Vagina (tissue), 2 donors: ENCODE measurements around the gene CAMSAP1. TPM values are rescaled to one million over a fixed set of nuclear protein-coding genes. Genes with fewer than 3 reads are reported as not detected.

Experiments used
- DNase-seq, 2 donors: peaks; one replicate each; pipeline ENCODE4 v3.0.0-alpha.2; 2017; ENCODE audit errors: extremely low spot score in 2 of 2
- H3K27ac ChIP-seq: fragments of 200-600 bp; sonication (generic); one replicate; pipeline ENCODE4 v1.5.1; 2019
- H3K27me3 ChIP-seq: fragments of 200-600 bp; sonication (generic); one replicate; pipeline ENCODE4 v1.5.1; 2019
- H3K36me3 ChIP-seq, 2 donors: fragments of 200-600 bp; sonication (generic); one replicate each; pipeline ENCODE4 v1.5.1; 2017 to 2019
- H3K4me1 ChIP-seq: fragments of 200-600 bp; sonication (generic); one replicate; pipeline ENCODE4 v1.5.1; 2019
- H3K4me3 ChIP-seq, 2 donors: fragments of 200-600 bp; sonication (generic); 1 replicate in 1 of 2; 2 replicates in 1 of 2; pipeline ENCODE4 v1.5.1; 2016 to 2019
- H3K9me3 ChIP-seq: fragments of 200-600 bp; sonication (generic); one replicate; pipeline ENCODE4 v1.5.1; 2019
- POLR2A ChIP-seq, 2 donors: fragments of 450-650 bp; IDR thresholded peaks; one replicate each; pipeline ENCODE4 v1.6.1; 2017; ENCODE audit warnings: antibody characterized with exemption in 2 of 2, mild to moderate bottlenecking in 2 of 2, moderate library complexity in 2 of 2
- POLR2AphosphoS5 ChIP-seq, 2 donors: sonication (generic); formaldehyde crosslinking; IDR thresholded peaks; one replicate each; pipeline ENCODE4 v1.9.0; 2017; ENCODE audit warnings: antibody characterized with exemption in 2 of 2, mild to moderate bottlenecking in 2 of 2, low read depth in 1 of 2; ENCODE audit not compliant: insufficient read depth in 1 of 2
- intact Hi-C: fragments of 100-400 bp; cut with DNase I; formaldehyde crosslinking; loops from one replicate; pipeline ENCODE4 v1.15.1; 2023
- total RNA-seq: library from RNA; depleted of rRNA; stranded (reverse); fragments of >200 nt; gene quantifications from one replicate; pipeline ENCODE4 v1.2.3, GENCODE V29; 2016
- TF ChIP-seq, protein P1 (sequence below), 3 experiments: fragments of 450-650 bp in 2 of 3; fragments of 200-600 bp in 1 of 3; sonication (generic) in 1 of 3; IDR thresholded peaks; one replicate each; pipeline ENCODE4 v1.5.1; 2017 to 2019; ENCODE audit warnings: antibody characterized with exemption in 3 of 3, mild to moderate bottlenecking in 2 of 3, moderate library complexity in 2 of 3

Gene CAMSAP1
- total RNA-seq, 1 donor from 2014 or later, result 20.9 TPM

- Histone ChIP-seq H3K27me3 (no peaks in the 10 kb centered on the region), H3K4me3 (no peak overlapping the region), H3K36me3 (peaks cover 0 to 86% of the 10 kb centered on the region in 2 donors), H3K27ac (no peak overlapping the region), H3K9me3 (no peaks in the 10 kb centered on the region), H3K4me1 (no peaks in the 10 kb centered on the region)
- TF ChIP-seq, protein P1, sequence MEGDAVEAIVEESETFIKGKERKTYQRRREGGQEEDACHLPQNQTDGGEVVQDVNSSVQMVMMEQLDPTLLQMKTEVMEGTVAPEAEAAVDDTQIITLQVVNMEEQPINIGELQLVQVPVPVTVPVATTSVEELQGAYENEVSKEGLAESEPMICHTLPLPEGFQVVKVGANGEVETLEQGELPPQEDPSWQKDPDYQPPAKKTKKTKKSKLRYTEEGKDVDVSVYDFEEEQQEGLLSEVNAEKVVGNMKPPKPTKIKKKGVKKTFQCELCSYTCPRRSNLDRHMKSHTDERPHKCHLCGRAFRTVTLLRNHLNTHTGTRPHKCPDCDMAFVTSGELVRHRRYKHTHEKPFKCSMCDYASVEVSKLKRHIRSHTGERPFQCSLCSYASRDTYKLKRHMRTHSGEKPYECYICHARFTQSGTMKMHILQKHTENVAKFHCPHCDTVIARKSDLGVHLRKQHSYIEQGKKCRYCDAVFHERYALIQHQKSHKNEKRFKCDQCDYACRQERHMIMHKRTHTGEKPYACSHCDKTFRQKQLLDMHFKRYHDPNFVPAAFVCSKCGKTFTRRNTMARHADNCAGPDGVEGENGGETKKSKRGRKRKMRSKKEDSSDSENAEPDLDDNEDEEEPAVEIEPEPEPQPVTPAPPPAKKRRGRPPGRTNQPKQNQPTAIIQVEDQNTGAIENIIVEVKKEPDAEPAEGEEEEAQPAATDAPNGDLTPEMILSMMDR (IDR thresholded peaks at IDR 0.05), result no peak
- no peak for TF ChIP-seq POLR2AphosphoS5 (IDR thresholded peaks at IDR 0.05; ENCODE audit: insufficient read depth in 1 of 2, low read depth in 1 of 2)
- no peak for TF ChIP-seq POLR2A (IDR thresholded peaks at IDR 0.05)
- no peak for DNase-seq
- intact Hi-C loops, result no loop called here
Observed at GRCh38 chr9:135815830-135816650, 91.3 kb downstream of the CAMSAP1 start.

GRCh38 chr9:135815413-135815812 lies 91.9 kb downstream of the CAMSAP1 start:
- Histone ChIP-seq H3K27ac (no peak overlapping the region), H3K9me3 (no peaks in the 10 kb centered on the region), H3K4me1 (no peaks in the 10 kb centered on the region), H3K27me3 (no peaks in the 10 kb centered on the region), H3K36me3 (peaks cover 0 to 85% of the 10 kb centered on the region in 2 donors), H3K4me3 (no peak overlapping the region)
- intact Hi-C loops, result no loop called here
- TF ChIP-seq POLR2AphosphoS5 (IDR thresholded peaks at IDR 0.05; ENCODE audit: insufficient read depth in 1 of 2, low read depth in 1 of 2), result no peak
- TF ChIP-seq, protein P1 (IDR thresholded peaks at IDR 0.05), result no peak
- TF ChIP-seq POLR2A (IDR thresholded peaks at IDR 0.05), result no peak
- DNase-seq, result no peak

DNA sequence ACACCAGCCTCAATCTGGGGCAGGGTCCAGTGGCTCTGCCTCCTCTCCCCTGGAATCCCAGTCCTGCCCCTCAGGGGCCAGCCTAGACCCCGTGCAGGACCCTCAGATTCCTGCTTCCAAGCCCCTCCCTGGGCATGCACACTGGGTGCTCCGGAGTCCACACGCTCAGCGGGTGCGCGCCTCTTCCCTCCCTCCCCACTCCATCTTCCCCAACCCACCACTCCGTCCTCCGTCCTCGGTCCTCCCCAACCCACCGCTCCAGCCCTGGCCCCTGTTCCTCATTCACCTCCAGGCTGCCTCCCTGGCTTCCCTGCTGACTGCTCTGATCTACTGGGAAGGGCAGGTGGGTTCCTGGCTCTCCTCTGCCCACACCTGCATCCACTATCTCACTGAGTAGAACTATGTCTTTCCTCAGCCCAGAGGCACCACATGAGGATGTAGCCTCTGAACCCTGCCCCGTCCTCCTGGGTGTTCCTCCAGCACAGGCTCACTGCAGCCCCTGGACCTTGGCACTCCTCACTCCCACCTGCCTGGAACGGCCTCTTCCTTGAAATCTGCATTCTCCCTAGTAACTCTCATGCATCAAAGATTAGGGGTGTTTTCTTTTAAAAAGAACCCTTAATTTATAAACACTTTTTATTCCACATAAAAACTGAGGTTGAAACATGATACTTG lies 92.8 kb downstream of the CAMSAP1 start:
- intact Hi-C loops, result no loop called here
- Histone ChIP-seq H3K4me3 (no peak overlapping the region), H3K27me3 (no peaks in the 10 kb centered on the region), H3K27ac (no peak overlapping the region), H3K36me3 (peaks cover 0 to 86% of the 10 kb centered on the region in 2 donors), H3K9me3 (no peaks in the 10 kb centered on the region), H3K4me1 (no peaks in the 10 kb centered on the region)
- no peak for TF ChIP-seq POLR2A (IDR thresholded peaks at IDR 0.05)
- no peak for DNase-seq

DNA sequence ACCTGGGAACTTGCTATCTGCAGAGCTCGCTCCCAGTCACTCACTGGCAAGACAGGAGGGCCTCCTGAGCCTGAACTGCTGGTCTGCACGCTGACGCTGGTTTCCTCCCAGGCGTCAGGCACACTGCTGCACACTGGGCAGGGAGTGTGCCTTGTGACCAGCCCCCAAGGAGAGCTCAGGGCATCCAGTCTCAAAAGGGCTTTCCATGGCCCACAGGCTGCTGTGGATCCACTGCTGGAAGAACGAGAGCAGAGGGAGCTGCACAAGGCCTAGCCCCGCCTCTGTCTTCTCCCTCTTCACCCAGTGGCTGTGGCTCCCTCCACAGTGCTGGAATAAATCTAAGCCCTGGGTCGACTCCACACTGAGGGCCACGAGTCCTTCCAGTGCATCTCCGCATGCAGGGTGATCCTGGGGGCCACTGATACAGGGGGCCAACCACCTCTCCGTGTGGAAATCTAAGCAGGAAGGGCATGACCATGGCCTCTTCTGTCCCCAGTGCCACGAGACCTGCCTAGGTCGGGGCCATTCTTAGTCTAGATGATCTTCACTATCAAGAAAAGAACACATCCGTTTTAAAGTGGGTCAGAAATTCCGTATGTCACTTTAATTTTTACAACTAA lies 93.6 kb downstream of the CAMSAP1 start:
- TF ChIP-seq, protein P1 (IDR thresholded peaks at IDR 0.05), result no peak
- no peak for TF ChIP-seq POLR2AphosphoS5 (IDR thresholded peaks at IDR 0.05; ENCODE audit: insufficient read depth in 1 of 2, low read depth in 1 of 2)
- no peak for TF ChIP-seq POLR2A (IDR thresholded peaks at IDR 0.05)
- no peak for DNase-seq
- Histone ChIP-seq H3K4me1 (no peaks in the 10 kb centered on the region), H3K27ac (no peak overlapping the region), H3K9me3 (no peaks in the 10 kb centered on the region), H3K4me3 (no peak overlapping the region), H3K27me3 (no peaks in the 10 kb centered on the region), H3K36me3 (peaks cover 0 to 87% of the 10 kb centered on the region in 2 donors)
- intact Hi-C loops, result no loop called here

GRCh38 chr9:135812961-135813360 lies 94.4 kb downstream of the CAMSAP1 start:
- Histone ChIP-seq H3K27me3 (no peaks in the 10 kb centered on the region), H3K9me3 (no peaks in the 10 kb centered on the region), H3K4me3 (no peak overlapping the region), H3K36me3 (peaks cover 0 to 79% of the 10 kb centered on the region in 2 donors), H3K4me1 (no peaks in the 10 kb centered on the region), H3K27ac (no peak overlapping the region)
- intact Hi-C loops, result no loop called here
- TF ChIP-seq, protein P1 (IDR thresholded peaks at IDR 0.05), result no peak
- TF ChIP-seq POLR2AphosphoS5 (IDR thresholded peaks at IDR 0.05; ENCODE audit: insufficient read depth in 1 of 2, low read depth in 1 of 2) (no peak), POLR2A (IDR thresholded peaks at IDR 0.05) (no peak)
- no peak for DNase-seq
